Measurements from ENCODE around the gene CFD.
"Not testable (repeated sequence)": the region's sequence is repeated elsewhere in the genome, so short reads cannot be mapped to it uniquely, and the experiment has no call there.

CFD gene

DNA sequence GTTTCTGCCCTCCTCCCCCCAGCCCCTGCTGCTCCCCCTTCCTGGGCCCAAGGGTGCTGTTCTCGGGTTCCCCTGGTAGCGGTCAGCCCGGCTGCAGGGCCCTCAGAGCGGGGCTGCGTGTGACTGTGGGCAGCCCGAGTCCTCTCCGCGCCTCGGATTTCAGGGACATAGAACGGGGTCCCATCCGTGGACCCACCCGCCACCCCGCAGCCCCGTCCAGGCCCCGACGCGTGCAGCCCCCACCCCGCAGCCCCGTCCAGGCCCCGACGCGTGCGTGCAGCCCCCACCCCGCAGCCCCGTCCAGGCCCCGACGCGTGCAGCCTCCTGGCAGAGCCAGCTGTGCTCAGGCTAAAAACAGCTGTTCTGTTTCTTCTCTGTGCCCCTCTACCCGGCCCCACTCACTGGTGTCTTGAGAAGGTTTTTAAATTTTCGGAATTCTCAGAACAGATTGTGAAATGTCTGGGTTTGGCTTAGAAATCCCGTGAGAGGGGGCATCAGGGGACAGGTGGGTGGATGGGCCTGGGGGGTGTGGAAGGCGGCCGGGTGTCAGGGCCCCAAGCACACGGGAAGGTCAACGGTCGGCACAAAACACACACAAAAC is 24.2 kb upstream of the CFD start:
- no peak for TF ChIP-seq EZH2phosphoT487 (conservative IDR thresholded peaks at IDR 0.05; ENCODE audit: low read length)
- TF ChIP-seq, protein P1, sequence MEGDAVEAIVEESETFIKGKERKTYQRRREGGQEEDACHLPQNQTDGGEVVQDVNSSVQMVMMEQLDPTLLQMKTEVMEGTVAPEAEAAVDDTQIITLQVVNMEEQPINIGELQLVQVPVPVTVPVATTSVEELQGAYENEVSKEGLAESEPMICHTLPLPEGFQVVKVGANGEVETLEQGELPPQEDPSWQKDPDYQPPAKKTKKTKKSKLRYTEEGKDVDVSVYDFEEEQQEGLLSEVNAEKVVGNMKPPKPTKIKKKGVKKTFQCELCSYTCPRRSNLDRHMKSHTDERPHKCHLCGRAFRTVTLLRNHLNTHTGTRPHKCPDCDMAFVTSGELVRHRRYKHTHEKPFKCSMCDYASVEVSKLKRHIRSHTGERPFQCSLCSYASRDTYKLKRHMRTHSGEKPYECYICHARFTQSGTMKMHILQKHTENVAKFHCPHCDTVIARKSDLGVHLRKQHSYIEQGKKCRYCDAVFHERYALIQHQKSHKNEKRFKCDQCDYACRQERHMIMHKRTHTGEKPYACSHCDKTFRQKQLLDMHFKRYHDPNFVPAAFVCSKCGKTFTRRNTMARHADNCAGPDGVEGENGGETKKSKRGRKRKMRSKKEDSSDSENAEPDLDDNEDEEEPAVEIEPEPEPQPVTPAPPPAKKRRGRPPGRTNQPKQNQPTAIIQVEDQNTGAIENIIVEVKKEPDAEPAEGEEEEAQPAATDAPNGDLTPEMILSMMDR (IDR thresholded peaks at IDR 0.05; ENCODE audit: insufficient read depth, low read length, poor library complexity, severe bottlenecking): no peak
- H3K27ac ChIP-seq (ENCODE audit: low read depth, low read length): no peak overlapping the region
- no peaks in the 10 kb centered on the region for H4K20me1 ChIP-seq (ENCODE audit: low read depth, low read length)
- H3K27me3 ChIP-seq (ENCODE audit: low read length): no peaks in the 10 kb centered on the region
- no peak overlapping the region for H3K4me2 ChIP-seq (ENCODE audit: low read depth, low read length, poor library complexity, severe bottlenecking)
- no peak overlapping the region for H2AFZ ChIP-seq (ENCODE audit: low read depth, low read length, severe bottlenecking)
- no peaks in the 10 kb centered on the region for H3K9me3 ChIP-seq (ENCODE audit: insufficient read depth, low read length)
- H3K36me3 ChIP-seq (ENCODE audit: low read length): no peaks in the 10 kb centered on the region
- no peaks in the 10 kb centered on the region for H3F3A ChIP-seq (ENCODE audit: insufficient read depth)
- no peaks in the 10 kb centered on the region for H3K9me2 ChIP-seq (replicated peaks; ENCODE audit: insufficient read depth, low read length)
- H3K9ac ChIP-seq (ENCODE audit: low read length): no peak overlapping the region
- H3K4me3 ChIP-seq (ENCODE audit: insufficient read depth, low read length, poor library complexity, severe bottlenecking): no peak overlapping the region
- no peaks in the 10 kb centered on the region for H3K79me2 ChIP-seq (ENCODE audit: insufficient read depth, low read length)

DNA sequence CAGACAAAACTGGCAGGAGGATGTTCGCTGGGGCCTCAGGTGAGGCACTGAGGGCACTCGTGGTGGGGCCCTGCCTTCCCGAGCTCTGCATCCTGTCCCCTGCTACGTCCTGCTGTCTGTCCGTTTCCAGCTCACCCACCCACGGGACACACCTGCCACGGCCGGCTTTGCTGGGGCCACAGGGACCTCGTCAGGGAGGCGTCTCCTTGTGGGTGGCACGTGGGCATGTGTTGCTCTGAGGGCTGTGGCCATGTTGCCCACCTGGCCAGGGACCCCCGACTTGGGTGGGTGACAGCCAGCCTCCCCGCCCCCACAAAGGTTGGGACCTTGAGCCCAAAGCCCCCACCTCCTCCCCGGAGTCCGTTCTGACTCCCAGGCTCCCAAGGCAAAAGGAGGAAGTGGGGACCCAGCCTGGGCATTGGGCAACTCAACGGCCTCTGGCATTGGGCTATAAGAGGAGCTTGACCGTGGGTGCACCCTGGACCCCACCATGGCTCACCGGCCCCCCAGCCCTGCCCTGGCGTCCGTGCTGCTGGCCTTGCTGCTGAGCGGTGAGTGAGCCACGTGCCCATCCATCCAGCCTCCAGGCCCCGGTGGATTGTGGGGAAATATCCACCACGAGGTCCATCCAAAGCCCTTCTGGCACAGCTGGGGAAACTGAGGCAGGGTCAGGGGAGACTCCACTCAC is 18.8 kb upstream of the CFD start, which contains the start of gene PRTN3:
TSS of gene PRTN3 (plus strand) at position 481 of the 688 bp plus-strand sequence. CDS start at position 491, 10 bp downstream.
- H3K27ac ChIP-seq (ENCODE audit: low read depth, low read length): no peak within 1 kb of the TSS
- no peak within 1 kb of the TSS for H3K4me2 ChIP-seq (ENCODE audit: low read depth, low read length, poor library complexity, severe bottlenecking)
- no peaks in the 10 kb centered on the region for H3K9me2 ChIP-seq (replicated peaks; ENCODE audit: insufficient read depth, low read length)
- no peaks in the 10 kb centered on the region for H3K27me3 ChIP-seq (ENCODE audit: low read length)
- H3K9me3 ChIP-seq (ENCODE audit: insufficient read depth, low read length): no peaks in the 10 kb centered on the region
- H2AFZ ChIP-seq (ENCODE audit: low read depth, low read length, severe bottlenecking): no peak within 1 kb of the TSS
- TF ChIP-seq, protein P1 (IDR thresholded peaks at IDR 0.05; ENCODE audit: insufficient read depth, low read length, poor library complexity, severe bottlenecking): no peak
- no peak for TF ChIP-seq EZH2phosphoT487 (conservative IDR thresholded peaks at IDR 0.05; ENCODE audit: low read length)
- H3K79me2 ChIP-seq (ENCODE audit: insufficient read depth, low read length): no peaks in the 10 kb centered on the region
- no peaks in the 10 kb centered on the region for H3F3A ChIP-seq (ENCODE audit: insufficient read depth)
- no peaks in the 10 kb centered on the region for H4K20me1 ChIP-seq (ENCODE audit: low read depth, low read length)
- no peak within 1 kb of the TSS for H3K9ac ChIP-seq (ENCODE audit: low read length)
- no peaks in the 10 kb centered on the region for H3K36me3 ChIP-seq (ENCODE audit: low read length)
- no peak within 1 kb of the TSS for H3K4me3 ChIP-seq (ENCODE audit: insufficient read depth, low read length, poor library complexity, severe bottlenecking)

DNA sequence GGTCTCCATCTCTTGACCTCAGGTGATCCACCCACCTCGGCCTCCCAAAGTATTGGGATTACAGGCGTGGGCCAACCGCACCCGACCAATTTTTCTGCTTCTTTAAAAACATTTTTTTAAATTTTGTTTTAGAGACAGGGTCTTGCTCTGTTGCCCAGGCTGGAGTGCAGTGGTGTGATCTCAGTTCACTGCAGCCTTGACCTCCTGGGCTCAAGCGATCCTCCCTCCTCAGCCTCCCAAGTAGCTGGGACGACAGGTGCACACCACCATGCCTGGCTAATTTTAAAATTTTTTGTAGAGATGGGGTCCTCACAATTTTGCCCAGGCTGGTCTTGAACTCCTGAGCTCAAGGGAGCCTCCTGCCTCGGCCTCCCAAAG is 16.7 kb upstream of the CFD start:
- not testable (repeated sequence) for H3K9me2 ChIP-seq (replicated peaks; ENCODE audit: insufficient read depth, low read length); H3K4me3 ChIP-seq (ENCODE audit: insufficient read depth, low read length, poor library complexity, severe bottlenecking); H2AFZ ChIP-seq (ENCODE audit: low read depth, low read length, severe bottlenecking); H3K27me3 ChIP-seq (ENCODE audit: low read length); H3K27ac ChIP-seq (ENCODE audit: low read depth, low read length); H3K9me3 ChIP-seq (ENCODE audit: insufficient read depth, low read length); H3K79me2 ChIP-seq (ENCODE audit: insufficient read depth, low read length); H3F3A ChIP-seq (ENCODE audit: insufficient read depth); H4K20me1 ChIP-seq (ENCODE audit: low read depth, low read length); H3K9ac ChIP-seq (ENCODE audit: low read length); H3K4me2 ChIP-seq (ENCODE audit: low read depth, low read length, poor library complexity, severe bottlenecking); H3K36me3 ChIP-seq (ENCODE audit: low read length)

DNA sequence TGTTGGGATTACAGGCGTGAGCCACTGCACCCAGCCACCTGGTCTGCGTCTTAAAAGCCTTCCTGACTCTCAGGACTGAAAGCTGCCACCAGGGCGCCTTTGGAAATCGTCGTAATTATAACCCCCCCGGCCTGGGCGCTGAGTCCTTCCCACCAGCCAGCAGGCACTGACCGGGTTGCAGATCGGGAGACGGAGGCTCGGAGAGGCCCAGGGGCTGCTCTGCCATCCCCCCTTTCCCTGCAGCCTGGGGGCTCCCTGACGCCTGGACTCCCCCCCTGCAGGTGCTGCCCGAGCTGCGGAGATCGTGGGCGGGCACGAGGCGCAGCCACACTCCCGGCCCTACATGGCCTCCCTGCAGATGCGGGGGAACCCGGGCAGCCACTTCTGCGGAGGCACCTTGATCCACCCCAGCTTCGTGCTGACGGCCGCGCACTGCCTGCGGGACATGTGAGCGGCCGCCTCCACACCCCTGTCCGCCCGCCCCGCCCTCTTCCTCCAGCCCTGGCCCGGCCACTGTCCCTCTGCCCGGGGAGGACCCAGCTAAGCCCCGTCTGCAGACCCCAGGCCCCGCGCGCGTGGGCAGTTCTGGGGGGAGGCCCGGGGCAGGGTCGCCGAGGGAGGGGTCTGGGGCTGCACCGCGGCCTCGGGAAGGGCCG is 16.2 kb upstream of the CFD start:
- no peaks in the 10 kb centered on the region for H3K9me2 ChIP-seq (replicated peaks; ENCODE audit: insufficient read depth, low read length)
- no peak overlapping the region for H3K27ac ChIP-seq (ENCODE audit: low read depth, low read length)
- H3K79me2 ChIP-seq (ENCODE audit: insufficient read depth, low read length): no peaks in the 10 kb centered on the region
- H4K20me1 ChIP-seq (ENCODE audit: low read depth, low read length): no peaks in the 10 kb centered on the region
- H3K4me2 ChIP-seq (ENCODE audit: low read depth, low read length, poor library complexity, severe bottlenecking): no peak overlapping the region
- H2AFZ ChIP-seq (ENCODE audit: low read depth, low read length, severe bottlenecking): no peak overlapping the region
- H3K36me3 ChIP-seq (ENCODE audit: low read length): no peaks in the 10 kb centered on the region
- no peak overlapping the region for H3K9ac ChIP-seq (ENCODE audit: low read length)
- no peak for TF ChIP-seq EZH2phosphoT487 (conservative IDR thresholded peaks at IDR 0.05; ENCODE audit: low read length)
- TF ChIP-seq, protein P1 (IDR thresholded peaks at IDR 0.05; ENCODE audit: insufficient read depth, low read length, poor library complexity, severe bottlenecking): no peak
- no peaks in the 10 kb centered on the region for H3K27me3 ChIP-seq (ENCODE audit: low read length)
- no peaks in the 10 kb centered on the region for H3K9me3 ChIP-seq (ENCODE audit: insufficient read depth, low read length)
- H3F3A ChIP-seq (ENCODE audit: insufficient read depth): no peaks in the 10 kb centered on the region
- no peak overlapping the region for H3K4me3 ChIP-seq (ENCODE audit: insufficient read depth, low read length, poor library complexity, severe bottlenecking)
